ENCODE data around the gene C11orf91.

GRCh38 chr11:33682446-33682845 is 18.2 kb downstream of the C11orf91 start:
- TF ChIP-seq, protein P1, sequence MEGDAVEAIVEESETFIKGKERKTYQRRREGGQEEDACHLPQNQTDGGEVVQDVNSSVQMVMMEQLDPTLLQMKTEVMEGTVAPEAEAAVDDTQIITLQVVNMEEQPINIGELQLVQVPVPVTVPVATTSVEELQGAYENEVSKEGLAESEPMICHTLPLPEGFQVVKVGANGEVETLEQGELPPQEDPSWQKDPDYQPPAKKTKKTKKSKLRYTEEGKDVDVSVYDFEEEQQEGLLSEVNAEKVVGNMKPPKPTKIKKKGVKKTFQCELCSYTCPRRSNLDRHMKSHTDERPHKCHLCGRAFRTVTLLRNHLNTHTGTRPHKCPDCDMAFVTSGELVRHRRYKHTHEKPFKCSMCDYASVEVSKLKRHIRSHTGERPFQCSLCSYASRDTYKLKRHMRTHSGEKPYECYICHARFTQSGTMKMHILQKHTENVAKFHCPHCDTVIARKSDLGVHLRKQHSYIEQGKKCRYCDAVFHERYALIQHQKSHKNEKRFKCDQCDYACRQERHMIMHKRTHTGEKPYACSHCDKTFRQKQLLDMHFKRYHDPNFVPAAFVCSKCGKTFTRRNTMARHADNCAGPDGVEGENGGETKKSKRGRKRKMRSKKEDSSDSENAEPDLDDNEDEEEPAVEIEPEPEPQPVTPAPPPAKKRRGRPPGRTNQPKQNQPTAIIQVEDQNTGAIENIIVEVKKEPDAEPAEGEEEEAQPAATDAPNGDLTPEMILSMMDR (IDR thresholded peaks at IDR 0.05) = peak; percentile 9
- no peak for TF ChIP-seq EZH2 (IDR thresholded peaks at IDR 0.05)
- TF ChIP-seq EZH2phosphoT487 (IDR thresholded peaks at IDR 0.05) = no peak

Data from neural progenitor cell (in vitro differentiated cells).